Upper lobe of right lung (tissue), 1 donor: ENCODE results near the gene KCNMB1. TPM values are rescaled to one million over a fixed set of nuclear protein-coding genes. Genes with fewer than 3 reads are reported as not detected.

Experiments
- ATAC-seq: fragments of 200-7000 bp; cut with Tn5 transposase; one replicate; pipeline ENCODE4 v1.9.1; 2020; ENCODE audit warnings: mild to moderate bottlenecking, moderate library complexity
- DNase-seq: peaks from one replicate; pipeline ENCODE4 v3.0.0-alpha.2; 2020
- H3K27ac ChIP-seq: fragments of 200-600 bp; one replicate; pipeline ENCODE4 v1.8.0; 2022
- H3K27me3 ChIP-seq: fragments of 200-600 bp; one replicate; pipeline ENCODE4 v1.8.0; 2022; ENCODE audit warnings: mild to moderate bottlenecking
- H3K36me3 ChIP-seq: fragments of 200-600 bp; one replicate; pipeline ENCODE4 v1.8.0; 2022
- H3K4me1 ChIP-seq: fragments of 200-600 bp; one replicate; pipeline ENCODE4 v1.8.0; 2022
- H3K4me3 ChIP-seq: fragments of 200-600 bp; one replicate; pipeline ENCODE4 v1.8.0; 2022; ENCODE audit warnings: mild to moderate bottlenecking
- H3K9me3 ChIP-seq: fragments of 200-600 bp; one replicate; pipeline ENCODE4 v1.8.0; 2022
- intact Hi-C: fragments of 100-400 bp; cut with DNase I; formaldehyde crosslinking; loops from one replicate; pipeline ENCODE4 v1.11.0; 2022
- total RNA-seq: library from RNA; stranded (reverse); fragmentation: NEBNext Ultra II Directional; extraction: Animal tissue kit (Norgen Biotek cat#: 25700); gene quantifications from one replicate; pipeline ENCODE4 v1.2.1, GENCODE V29; 2021
- TF ChIP-seq, protein P1 (sequence below): fragments of 200-600 bp; IDR thresholded peaks from one replicate; pipeline ENCODE4 v1.8.0; 2022; ENCODE audit warnings: antibody characterized with exemption
- donor health status: DM: no; HTN: yes; CAD: no; lungs with severe emphysema.

Gene KCNMB1
- total RNA-seq, 1 donor from 2014 or later = 1.5 TPM

DNA sequence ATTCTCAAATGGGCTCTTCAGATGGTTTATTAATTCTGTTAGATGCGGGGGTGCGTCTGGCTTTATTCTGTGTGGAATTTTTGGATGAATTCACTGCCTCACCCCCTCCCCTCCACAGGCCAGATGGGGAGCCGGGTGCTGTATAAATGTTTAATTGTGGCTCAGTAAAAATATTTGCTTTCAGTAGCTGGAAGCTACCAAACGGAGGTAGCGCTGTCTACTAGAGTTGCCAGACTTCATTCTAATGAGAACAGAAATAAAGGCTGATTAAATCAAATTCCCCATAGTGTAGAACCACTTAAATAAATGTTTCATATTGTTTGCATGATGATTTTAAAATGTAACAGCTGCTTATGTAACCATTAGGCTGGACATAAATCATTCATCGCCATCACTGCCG lies 34.5 kb upstream of the KCNMB1 start:
- no peaks in the 10 kb centered on the region for H3K9me3 ChIP-seq
- intact Hi-C loops = loop anchor here (10.0 kb wide), 1 partner anchor 199 kb away; no protein-coding TSS in a partner anchor
- no peak overlapping the region for H3K27ac ChIP-seq
- H3K4me3 ChIP-seq = no peak overlapping the region
- TF ChIP-seq, protein P1, sequence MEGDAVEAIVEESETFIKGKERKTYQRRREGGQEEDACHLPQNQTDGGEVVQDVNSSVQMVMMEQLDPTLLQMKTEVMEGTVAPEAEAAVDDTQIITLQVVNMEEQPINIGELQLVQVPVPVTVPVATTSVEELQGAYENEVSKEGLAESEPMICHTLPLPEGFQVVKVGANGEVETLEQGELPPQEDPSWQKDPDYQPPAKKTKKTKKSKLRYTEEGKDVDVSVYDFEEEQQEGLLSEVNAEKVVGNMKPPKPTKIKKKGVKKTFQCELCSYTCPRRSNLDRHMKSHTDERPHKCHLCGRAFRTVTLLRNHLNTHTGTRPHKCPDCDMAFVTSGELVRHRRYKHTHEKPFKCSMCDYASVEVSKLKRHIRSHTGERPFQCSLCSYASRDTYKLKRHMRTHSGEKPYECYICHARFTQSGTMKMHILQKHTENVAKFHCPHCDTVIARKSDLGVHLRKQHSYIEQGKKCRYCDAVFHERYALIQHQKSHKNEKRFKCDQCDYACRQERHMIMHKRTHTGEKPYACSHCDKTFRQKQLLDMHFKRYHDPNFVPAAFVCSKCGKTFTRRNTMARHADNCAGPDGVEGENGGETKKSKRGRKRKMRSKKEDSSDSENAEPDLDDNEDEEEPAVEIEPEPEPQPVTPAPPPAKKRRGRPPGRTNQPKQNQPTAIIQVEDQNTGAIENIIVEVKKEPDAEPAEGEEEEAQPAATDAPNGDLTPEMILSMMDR = no peak
- H3K27me3 ChIP-seq = no peaks in the 10 kb centered on the region
- no peaks in the 10 kb centered on the region for H3K4me1 ChIP-seq
- H3K36me3 ChIP-seq = no peaks in the 10 kb centered on the region
- ATAC-seq = no peak
- DNase-seq = no peak

DNA sequence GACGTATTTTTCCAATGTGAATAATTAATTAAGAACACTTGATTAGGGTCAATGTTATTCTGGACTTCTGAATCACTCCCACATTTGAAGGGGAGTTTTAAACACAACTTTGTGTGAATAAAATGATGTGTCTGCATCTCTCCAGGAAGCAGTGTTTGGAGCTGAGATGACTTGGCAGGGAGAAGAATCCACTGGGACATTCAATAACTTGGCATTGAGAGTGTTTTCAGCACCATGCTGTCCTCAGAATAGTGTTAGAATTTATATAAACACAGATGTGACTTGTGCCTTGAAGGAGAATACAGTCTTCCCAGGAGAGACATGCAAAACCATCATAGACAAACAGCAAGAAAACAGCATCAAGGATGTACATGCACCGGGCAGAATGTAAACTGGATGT lies 32.7 kb upstream of the KCNMB1 start:
- intact Hi-C loops = loop anchor here (10.0 kb wide), 1 partner anchor 197 kb away; no protein-coding TSS in a partner anchor
- Histone ChIP-seq H3K36me3 (no peaks in the 10 kb centered on the region), H3K4me1 (no peaks in the 10 kb centered on the region), H3K4me3 (no peak overlapping the region), H3K9me3 (no peaks in the 10 kb centered on the region), H3K27ac (no peak overlapping the region), H3K27me3 (no peaks in the 10 kb centered on the region)
- no peak for DNase-seq
- ATAC-seq = no peak
- TF ChIP-seq, protein P1 = no peak

DNA sequence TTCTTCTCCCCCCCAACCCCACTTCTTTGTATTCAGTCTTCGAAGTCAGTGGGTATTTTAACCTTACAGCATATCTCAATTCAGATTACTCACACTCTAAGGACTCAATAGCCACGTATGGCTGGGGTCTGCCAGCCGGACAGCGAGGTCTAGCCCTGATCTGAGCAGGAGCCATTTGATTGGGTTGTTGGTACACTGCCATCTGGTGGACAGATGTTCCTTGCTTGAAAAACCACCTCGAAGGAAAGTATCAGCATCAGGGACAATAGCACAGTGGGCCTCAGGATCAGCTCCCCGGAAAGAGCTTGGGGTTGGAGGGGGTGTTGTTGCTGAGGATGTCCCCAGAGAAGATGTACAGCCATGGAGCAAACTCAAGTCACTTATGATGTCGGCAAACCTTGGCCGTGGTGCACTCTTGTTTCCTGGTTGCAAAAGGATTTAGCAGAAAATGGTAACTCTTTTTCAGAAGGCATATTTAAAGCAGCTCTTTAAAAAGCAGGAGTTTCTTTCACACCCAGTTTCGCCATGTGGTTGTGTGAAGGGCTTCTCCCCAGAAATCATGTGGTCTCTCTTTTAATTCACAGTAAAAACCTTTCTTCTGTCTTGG lies 31.7 kb upstream of the KCNMB1 start:
- ATAC-seq (peak; percentile 86), DNase-seq (no peak)
- intact Hi-C loops = loop anchor here (10.0 kb wide), 1 partner anchor 196 kb away; no protein-coding TSS in a partner anchor
- H3K4me3 ChIP-seq = no peak overlapping the region
- no peaks in the 10 kb centered on the region for H3K4me1 ChIP-seq
- H3K9me3 ChIP-seq = no peaks in the 10 kb centered on the region
- no peak overlapping the region for H3K27ac ChIP-seq
- no peaks in the 10 kb centered on the region for H3K27me3 ChIP-seq
- TF ChIP-seq, protein P1 = peak; percentile 78
- H3K36me3 ChIP-seq = no peaks in the 10 kb centered on the region

DNA sequence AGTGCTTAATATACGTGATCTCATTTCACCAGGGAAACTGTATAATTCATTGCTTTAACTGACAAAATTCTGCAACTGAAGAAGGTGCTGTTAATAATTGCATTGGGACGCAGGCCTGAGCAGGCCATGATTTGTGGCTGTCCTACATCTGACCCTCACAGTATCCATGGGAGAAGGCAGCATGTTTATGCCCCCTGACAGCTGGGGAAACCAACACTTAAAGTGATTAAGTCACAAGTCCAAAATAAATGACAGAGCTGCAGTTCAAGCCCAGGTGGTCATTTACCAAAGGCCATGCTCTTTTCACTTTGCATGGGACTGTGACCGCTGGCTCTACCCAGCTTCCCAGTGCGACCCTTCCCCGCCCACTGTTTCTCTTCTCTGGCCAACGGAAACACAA lies 30.5 kb upstream of the KCNMB1 start:
- ATAC-seq (no peak), DNase-seq (no peak)
- TF ChIP-seq, protein P1 = no peak
- Histone ChIP-seq H3K36me3 (no peaks in the 10 kb centered on the region), H3K4me1 (no peaks in the 10 kb centered on the region), H3K27me3 (no peaks in the 10 kb centered on the region), H3K9me3 (no peaks in the 10 kb centered on the region), H3K4me3 (no peak overlapping the region), H3K27ac (no peak overlapping the region)
- intact Hi-C loops = loop anchor here (10.0 kb wide), 1 partner anchor 195 kb away; no protein-coding TSS in a partner anchor

DNA sequence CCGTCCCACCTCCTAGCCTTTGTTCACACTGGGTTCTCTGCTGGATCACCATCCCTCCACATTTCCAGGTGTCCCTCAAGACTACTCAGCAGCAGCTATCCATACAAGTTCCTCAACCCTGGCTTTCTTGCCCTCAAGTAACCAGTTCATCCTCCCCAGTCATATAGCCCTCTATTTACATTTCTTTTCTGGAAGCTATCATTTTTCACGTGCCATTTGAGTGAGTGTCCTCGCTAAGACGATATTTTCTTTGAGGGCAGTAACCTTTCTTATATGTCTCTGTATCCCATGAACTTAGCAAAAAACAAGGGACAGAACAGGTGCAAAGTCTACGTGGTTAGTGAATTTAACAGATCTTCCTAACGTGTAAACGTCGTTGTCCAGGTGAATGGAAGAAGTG lies 29.6 kb upstream of the KCNMB1 start:
- Histone ChIP-seq H3K36me3 (no peaks in the 10 kb centered on the region), H3K27ac (no peak overlapping the region), H3K4me1 (no peaks in the 10 kb centered on the region), H3K27me3 (no peaks in the 10 kb centered on the region), H3K4me3 (no peak overlapping the region), H3K9me3 (no peaks in the 10 kb centered on the region)
- DNase-seq = no peak
- TF ChIP-seq, protein P1 = no peak
- intact Hi-C loops = no loop called here
- ATAC-seq = no peak
